TTC549 (cell line): Measurements from ENCODE around the gene NDUFB10.
"Not testable (repeated sequence)": the region's sequence is repeated elsewhere in the genome, so short reads cannot be mapped to it uniquely, and the experiment has no call there.

Experiments
- FAIRE-seq: peaks from 2 replicates; lab custom pipeline; 2012; peaks lifted over from hg19 to GRCh38; lab: Jason Lieb, UNC

Gene NDUFB10

GRCh38 chr16:1924095-1924494, 35.2 kb upstream of the NDUFB10 start:
- no peak for FAIRE-seq

- no peak for FAIRE-seq
These were observed 33.1 kb upstream of the NDUFB10 start for GRCh38 chr16:1926271-1926670.

DNA sequence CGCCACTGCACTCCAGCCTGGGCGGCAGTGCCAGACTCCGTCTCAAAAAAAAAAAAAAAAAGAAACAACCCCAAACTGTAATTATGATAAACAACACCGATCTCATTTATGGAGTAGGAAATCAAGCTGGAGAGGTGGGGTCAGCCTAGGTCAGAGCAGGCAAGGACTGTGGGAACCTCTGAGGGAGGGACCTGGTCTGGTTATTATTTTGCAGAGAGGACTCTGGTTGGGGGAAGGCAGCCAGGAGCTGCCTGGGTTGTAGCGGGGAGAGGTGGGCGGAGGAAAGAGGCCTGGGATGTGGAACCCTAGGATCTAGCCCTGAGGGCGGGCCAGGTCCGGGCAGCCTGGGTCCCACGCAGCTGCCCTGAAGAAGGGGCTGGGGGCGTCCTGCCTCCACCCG, 30.2 kb upstream of the NDUFB10 start:
- no peak for FAIRE-seq

- FAIRE-seq, result no peak
These were observed 29.6 kb upstream of the NDUFB10 start for GRCh38 chr16:1929578-1930337.

DNA sequence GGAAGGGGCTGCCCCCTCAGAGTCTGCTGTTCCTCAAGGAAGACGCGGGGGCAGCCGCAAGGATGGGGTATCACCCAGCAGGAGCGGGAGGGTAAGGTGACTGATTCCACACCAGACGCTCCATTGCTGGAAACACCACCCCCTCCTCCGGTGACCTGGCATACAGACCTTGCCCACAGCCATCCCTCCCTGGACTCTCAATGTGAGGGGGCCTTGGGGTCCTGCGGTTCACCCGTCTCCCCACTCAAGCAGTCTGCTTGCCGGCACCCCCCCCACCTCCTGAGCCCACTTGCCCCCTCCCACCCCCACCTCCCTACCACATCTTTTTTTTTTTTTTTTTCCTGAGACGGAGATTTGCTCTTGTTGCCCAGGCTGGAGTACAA, 29.0 kb upstream of the NDUFB10 start:
- FAIRE-seq, result no peak

DNA sequence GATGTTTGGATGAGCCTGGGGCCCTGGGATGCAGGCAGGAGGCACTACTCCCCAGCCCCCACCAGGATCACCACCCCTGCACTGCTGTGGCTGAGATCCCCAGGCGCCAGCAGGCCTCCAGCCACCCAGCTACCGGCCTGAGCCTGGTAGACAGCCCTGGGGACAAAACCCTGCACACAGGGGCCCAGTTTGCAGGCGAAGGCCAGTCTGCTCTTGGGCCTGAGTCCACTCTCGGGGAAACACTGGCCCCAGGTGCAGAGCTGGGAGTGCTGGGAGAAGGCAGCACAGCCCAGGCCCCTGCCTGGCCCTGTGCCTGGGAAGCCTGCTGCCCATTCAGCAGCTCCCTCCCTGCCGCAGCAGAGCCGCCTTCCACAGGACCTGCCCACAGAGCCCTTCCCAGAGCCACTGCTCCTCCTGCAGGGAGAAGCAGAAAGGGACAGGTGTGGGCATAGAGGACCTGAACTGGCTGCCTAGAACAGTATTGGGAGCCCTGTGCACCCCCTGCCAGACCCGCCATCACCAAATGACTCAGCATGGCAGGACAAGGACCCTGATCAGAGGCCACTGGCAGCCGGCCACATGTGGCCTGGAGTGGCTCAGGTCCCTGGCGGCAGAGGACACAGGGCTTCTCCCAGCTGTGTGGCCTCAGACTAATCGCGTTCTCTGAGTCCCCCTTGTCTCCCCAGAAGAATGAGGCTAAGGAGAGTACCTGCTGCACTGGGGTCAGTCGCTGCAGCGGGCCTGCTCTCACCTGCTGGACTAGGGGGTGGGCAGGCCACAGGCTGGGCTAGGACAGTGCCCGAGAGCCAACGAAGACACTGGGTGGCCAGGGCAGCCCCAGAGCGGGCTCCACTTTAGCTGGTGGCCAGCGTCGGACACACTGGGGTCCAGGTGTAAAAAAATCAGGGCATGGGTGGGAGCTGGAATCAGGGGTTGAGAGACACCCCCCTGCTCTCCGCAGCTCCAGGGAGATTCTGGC, 27.0 kb upstream of the NDUFB10 start:
- FAIRE-seq, result no peak

DNA sequence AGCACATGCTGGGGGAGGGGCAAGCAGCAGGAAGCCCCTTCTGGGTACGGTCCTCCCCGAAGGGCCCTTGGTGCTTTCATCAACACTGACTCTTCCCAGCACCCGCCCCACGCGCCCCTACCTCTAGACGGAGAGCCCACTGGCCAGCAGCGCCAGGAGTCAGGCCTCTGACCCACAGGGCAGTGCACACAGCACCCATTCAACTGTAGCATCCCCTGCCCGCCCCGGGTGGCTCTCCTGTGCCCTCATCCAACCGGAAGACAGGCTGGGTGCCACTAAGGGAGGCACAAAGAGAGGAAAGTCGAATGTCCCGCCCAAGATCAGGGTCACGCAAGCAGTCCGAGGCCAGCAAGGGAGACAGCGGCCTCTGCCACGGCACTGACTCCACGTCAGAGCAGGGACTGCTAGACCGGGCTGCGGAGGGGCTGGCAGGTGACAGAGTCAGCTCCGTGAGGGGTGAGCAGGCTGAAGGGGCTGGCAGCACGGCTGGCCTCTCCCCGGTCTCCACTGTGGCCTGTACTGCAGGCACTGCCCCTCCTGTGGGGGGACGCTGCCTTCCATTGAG, 26.2 kb upstream of the NDUFB10 start:
- FAIRE-seq, result no peak

DNA sequence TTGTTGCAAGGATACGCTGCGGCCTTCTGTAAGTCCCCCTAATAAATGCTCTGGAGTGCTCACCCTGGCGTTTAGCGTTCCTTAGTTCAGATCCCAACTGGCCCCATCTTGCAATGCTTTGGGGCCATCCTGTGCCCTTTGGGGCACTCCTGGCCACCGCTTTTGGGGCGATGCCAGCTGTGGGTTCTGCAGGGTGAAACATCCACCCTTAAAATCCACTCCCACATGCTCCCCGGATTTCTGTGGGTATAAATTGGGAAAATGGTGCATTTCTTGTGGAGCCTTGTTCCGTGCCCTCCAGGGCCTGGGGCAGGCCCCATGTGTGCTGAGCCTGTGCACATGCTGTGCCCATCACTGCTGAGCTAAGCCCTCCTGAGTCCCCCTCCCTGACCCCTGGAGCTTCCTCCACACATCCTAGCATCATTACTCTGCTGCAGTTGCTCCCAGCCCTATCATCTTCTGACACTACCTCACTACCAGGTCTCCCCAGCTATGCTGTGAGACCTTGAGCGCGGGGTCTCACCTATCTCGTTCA, 22.3 kb upstream of the NDUFB10 start:
- no peak for FAIRE-seq

DNA sequence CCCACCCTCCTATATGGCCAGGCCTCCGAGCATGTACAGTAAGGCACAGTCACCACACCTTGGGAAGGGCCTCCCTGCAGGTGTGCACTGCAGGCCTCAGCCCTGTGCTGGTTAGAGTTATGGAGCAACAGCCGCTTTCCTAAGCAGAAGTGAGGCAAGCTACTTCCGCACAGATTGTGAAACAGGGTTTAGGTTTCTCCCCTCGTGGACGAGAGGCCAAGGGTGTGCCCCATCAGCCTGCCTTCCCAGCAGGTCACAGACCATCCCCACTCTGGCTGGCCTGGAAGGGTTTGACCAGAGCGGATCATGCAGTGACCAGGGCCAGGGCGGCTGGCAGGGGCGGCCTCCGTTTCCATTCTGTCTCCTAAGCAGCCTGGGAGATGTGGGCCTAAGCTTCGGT, 21.0 kb upstream of the NDUFB10 start:
- FAIRE-seq, result no peak

DNA sequence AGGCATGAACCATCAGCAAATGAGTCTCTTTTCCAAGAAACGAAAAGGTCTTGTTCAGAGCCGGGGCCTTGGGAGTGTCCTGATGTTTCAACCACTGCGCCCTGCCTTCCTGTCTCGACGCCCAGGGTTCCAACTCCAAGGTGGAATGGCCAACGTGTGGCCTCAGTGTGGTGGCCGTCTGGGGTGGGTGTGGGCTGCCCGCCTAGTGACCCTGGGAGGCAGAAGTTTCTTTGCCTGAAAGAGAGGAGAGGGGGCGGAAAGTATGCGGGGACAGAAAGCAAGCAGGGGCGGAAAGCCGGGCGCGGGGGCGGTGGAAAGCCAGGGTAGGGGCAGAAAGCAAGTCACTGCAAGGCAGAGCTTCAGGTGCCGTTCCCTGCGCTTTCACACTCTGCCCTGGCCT, 20.4 kb upstream of the NDUFB10 start:
- FAIRE-seq, result no peak

DNA sequence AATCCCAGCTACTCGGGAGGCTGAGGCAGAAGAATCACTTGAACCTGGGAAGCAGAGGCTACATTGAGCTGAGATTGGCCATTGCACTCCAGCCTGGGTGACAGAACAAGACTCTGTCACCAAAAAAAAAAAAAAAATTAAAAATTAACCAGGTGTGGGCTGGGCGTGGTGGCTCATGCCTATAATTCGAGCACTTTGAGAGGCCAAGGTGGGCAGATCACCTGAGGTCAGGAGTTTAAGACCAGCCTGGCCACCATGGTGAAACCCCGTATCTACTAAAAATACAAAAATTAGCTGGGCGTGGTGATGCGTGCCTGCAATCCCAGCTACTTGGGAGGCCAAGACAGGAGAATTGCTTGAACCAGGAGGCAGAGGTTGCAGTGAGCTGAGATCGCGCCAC, 19.5 kb upstream of the NDUFB10 start:
- not testable (repeated sequence) for FAIRE-seq

DNA sequence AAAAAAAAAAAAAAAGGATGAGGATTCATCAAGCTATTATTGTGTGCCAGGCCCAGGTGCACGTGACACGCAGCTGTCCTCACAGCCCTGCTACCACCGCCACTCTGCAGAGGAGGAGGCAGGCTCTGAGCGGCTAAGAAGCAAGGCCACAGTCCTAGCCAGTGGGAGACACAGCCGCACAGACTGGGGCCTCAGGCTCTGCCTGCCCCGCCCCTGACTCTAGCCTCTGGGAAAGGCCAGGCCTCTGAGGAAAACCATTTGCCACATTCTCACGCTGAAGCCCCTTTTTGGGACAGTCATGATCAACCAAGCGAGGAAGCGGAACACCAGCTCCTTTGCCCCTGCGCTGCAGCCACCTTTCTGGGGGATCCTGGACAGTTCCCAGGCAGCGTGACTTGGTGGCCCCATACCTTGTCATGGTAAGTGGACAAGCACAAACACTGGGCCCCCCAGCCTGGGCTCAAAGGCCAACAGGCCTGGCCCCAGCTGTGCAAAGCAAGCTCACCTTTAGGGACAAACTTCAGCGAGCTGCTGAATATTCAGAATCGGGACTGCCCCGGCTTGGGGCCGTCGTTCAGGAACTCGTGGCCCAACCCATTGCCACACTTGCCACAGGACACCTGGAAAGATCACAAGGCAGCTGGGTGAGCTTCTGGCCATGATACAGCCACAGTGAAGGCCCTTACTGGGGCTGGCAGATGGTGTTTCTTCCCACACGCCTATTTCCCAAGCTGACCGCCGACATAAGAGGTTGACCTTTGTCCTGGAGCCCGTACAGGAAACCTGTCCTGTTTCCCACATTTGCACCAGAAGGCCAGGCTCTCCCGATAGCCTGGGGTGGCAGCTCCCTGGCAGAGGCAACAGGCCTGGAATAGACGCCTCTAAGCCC, 18.8 kb upstream of the NDUFB10 start:
- FAIRE-seq, result no peak

DNA sequence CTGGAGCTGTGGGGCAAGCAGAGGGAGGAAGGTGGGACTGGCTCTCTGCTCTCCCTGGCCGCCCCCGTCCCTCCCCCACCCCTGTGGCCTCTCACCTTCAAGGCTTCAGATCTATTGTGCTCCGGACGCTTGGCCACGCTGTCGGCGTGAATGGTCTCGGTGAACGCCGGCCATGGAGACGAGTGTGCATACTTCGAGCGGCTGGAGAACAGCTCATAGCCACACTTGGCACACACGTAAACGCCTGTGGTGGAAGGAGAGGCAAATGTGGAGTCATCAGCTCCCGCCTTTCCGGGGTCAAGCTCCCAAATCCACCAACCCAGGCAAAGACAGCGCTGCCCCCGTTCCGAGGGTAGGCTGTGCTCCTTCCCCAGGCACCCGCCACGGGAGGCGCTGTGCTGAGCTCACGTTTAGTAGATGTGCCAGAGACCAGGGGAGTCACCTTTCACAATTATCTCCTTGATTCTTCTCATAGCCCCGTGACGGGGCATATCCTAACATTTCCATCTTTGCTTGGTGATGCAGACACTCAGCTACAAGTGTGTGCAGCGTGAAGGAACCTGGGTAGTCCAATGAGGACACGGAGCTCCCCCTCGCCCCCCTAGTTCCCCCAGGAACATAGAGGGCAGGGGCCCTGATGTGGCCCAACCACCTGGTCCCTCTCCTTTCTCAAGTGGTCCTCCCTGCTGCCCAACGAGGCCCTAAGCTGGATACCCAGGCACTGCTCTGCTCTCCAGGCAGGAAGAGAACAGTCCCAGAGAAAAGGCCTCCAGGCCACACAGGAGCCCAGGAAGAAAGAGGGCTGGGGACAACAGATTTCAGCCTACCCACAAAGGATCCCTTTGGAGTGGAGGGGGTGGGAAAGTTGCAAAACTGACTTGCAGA, 17.9 kb upstream of the NDUFB10 start:
- no peak for FAIRE-seq

DNA sequence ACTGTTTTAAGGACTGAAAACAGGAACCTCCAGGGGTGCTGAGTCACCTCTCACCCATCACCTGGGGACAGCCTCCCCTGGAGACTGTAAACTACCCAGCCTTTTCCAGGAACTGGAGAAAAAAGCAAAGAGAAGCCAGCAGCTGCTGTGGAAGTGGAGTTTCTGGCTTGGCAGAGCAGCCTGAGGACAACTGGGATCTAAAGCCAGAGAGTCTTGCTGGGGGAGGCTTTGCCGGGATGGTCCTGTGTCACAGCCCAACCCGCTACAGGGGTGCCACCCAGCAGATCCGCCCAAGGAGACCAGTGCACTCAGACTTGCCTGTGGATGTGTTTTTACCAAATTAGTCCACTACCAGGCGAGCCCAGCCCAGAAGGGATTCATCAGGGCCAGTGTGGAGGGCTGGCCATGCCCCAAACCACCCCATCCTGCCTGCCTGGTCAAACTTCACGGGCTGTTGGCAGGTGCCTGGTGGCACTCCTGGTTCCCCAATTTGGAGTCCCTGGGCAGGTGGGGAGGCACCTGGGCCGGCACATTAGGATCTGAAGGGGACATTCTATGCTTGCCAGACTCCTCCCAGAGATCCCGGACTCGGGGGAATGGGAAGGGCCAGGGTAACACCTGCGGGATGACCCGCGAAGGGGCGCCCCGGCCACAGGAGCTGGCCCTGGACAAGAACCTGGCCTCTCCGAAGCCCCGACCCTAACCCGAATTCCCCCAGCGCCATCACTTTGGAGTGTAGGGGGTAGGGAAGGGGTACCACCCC, 17.1 kb upstream of the NDUFB10 start:
- FAIRE-seq, result no peak

- FAIRE-seq, result peak; percentile 88
These were observed 16.3 kb upstream of the NDUFB10 start, which contains the start of gene MSRB1 for GRCh38 chr16:1942810-1943726. TSS of gene MSRB1 (minus strand) at chr16:1943199. CDS start at chr16:1943156, 43 bp downstream.

- FAIRE-seq, result no peak
These were observed 14.6 kb upstream of the NDUFB10 start for GRCh38 chr16:1944612-1945199.

DNA sequence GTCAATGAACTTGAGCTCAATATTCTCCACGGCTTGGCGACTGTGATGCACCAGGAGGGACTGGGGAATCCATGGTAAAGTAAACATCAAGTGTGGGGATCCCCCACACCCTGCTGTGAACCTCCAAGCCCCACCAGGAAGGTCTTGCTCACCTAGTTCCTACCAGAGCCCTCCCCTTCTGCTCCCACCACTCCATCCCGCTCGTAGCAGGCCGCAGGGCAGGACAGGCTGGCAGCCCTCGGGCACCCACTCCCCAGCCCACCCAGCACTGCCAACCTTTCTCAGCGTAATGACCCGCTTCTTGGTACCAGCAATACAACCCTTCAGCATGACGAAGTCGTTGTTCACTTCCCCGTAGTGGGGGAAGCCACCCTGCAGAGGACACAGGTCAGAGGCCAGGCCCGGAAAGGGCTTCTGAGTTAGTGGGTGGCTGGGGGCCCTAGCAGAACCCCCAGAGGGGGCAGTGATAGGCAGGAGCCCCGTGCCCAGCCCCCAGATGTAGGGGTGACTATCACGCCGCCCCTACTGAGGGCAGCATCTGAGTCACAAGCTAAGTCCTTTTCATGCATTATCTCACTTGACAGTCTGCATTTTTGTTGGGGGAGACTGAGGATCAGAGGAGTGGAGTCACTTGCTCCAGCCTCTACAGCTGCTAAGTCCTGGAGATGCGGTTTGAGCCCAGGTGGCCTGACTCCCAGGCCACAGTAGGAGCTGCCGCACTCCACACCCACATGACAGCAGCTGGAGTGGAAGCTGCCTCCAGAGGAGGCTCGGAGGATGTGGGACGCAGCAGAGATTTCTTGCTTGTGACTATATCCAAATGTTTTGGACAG, 13.6 kb upstream of the NDUFB10 start:
- no peak for FAIRE-seq
